ENCODE measurements around the gene ADSS2.
A peak's percentile ranks its signal among the peaks of the same experiment; 100 is the strongest.

Gene ADSS2

GRCh38 chr1:244456586-244456985, 4.9 kb upstream of the ADSS2 start:
- Histone ChIP-seq H2BK12ac (ENCODE audit: low read length) (no peak overlapping the region), H3K14ac (ENCODE audit: low read length) (no peak overlapping the region), H3K4me2 (ENCODE audit: insufficient read depth, low read length, poor library complexity, severe bottlenecking) (no peak overlapping the region), H3K4me1 (ENCODE audit: control insufficient read depth in 2 of 2, insufficient read depth in 1 of 2, low read depth in 1 of 2, low read length in 2 of 2) (peaks cover 2 to 8% of the 10 kb centered on the region in 2 donors), H2BK15ac (ENCODE audit: low read length) (no peak overlapping the region), H3K9me3 (replicated peaks in 1 of 2; ENCODE audit: control insufficient read depth in 2 of 2, insufficient read depth in 1 of 2, low read depth in 1 of 2, low read length in 2 of 2) (peaks cover 0 to 7% of the 10 kb centered on the region in 2 donors), H3K4ac (ENCODE audit: low read length) (no peak overlapping the region), H3K79me1 (ENCODE audit: low read depth, low read length) (no peaks in the 10 kb centered on the region), H3K27me3 (ENCODE audit: control insufficient read depth in 3 of 3, insufficient read depth in 3 of 3, low read depth in 1 of 3, low read length in 3 of 3) (no peaks in the 10 kb centered on the region), H2AK5ac (ENCODE audit: low read depth, low read length) (no peak overlapping the region), H4K91ac (ENCODE audit: low read depth, low read length, poor library complexity) (no peak overlapping the region), H3K9ac (ENCODE audit: low read depth, low read length, poor library complexity) (no peak overlapping the region), H3K27ac (replicated peaks; ENCODE audit: low read length) (no peak overlapping the region), H3K18ac (ENCODE audit: low read length) (no peak overlapping the region), H2BK5ac (ENCODE audit: low read length) (no peak overlapping the region), H2BK120ac (ENCODE audit: low read depth, low read length) (no peak overlapping the region), H3K36me3 (replicated peaks in 1 of 2; ENCODE audit: control insufficient read depth in 2 of 2, insufficient read depth in 2 of 2, low read length in 2 of 2) (no peaks in the 10 kb centered on the region), H3K4me3 (ENCODE audit: low read length in 2 of 2) (no peak overlapping the region), H4K8ac (ENCODE audit: low read depth, low read length) (no peak overlapping the region), H3K23ac (ENCODE audit: low read depth, low read length, poor library complexity) (no peak overlapping the region), H2AFZ (ENCODE audit: low read length) (no peak overlapping the region)
- no peak for DNase-seq (ENCODE audit: low spot score)
- WGBS, 2 donors (ENCODE audit: extremely low coverage in 2 of 2, insufficient read length in 2 of 2, insufficient replicate concordance in 1 of 2), result no CpG with 5 or more reads among the region's 1 CpG

- peak overlapping the region; percentile 71 for H3K27ac ChIP-seq (replicated peaks; ENCODE audit: low read length)
- H3K4me3 ChIP-seq (ENCODE audit: low read length in 2 of 2), result no peak overlapping the region
- no peak overlapping the region for H2BK5ac ChIP-seq (ENCODE audit: low read length)
- no peak overlapping the region for H3K9ac ChIP-seq (ENCODE audit: low read depth, low read length, poor library complexity)
- no peak overlapping the region for H4K91ac ChIP-seq (ENCODE audit: low read depth, low read length, poor library complexity)
- H4K8ac ChIP-seq (ENCODE audit: low read depth, low read length), result no peak overlapping the region
- no peak overlapping the region for H3K4ac ChIP-seq (ENCODE audit: low read length)
- H3K79me1 ChIP-seq (ENCODE audit: low read depth, low read length), result peaks cover 3% of the 10 kb centered on the region
- peaks cover 8 to 9% of the 10 kb centered on the region in 2 donors for H3K4me1 ChIP-seq (ENCODE audit: control insufficient read depth in 2 of 2, insufficient read depth in 1 of 2, low read depth in 1 of 2, low read length in 2 of 2)
- no peak overlapping the region for H2BK15ac ChIP-seq (ENCODE audit: low read length)
- H2BK120ac ChIP-seq (ENCODE audit: low read depth, low read length), result no peak overlapping the region
- H3K14ac ChIP-seq (ENCODE audit: low read length), result no peak overlapping the region
- no peak overlapping the region for H3K4me2 ChIP-seq (ENCODE audit: insufficient read depth, low read length, poor library complexity, severe bottlenecking)
- H3K27me3 ChIP-seq (ENCODE audit: control insufficient read depth in 3 of 3, insufficient read depth in 3 of 3, low read depth in 1 of 3, low read length in 3 of 3), result no peaks in the 10 kb centered on the region
- DNase-seq (ENCODE audit: low spot score), result no peak
- no peak overlapping the region for H3K18ac ChIP-seq (ENCODE audit: low read length)
- no peak overlapping the region for H2BK12ac ChIP-seq (ENCODE audit: low read length)
- peaks cover 0 to 6% of the 10 kb centered on the region in 2 donors for H3K36me3 ChIP-seq (replicated peaks in 1 of 2; ENCODE audit: control insufficient read depth in 2 of 2, insufficient read depth in 2 of 2, low read length in 2 of 2)
- peaks cover 0 to 7% of the 10 kb centered on the region in 2 donors for H3K9me3 ChIP-seq (replicated peaks in 1 of 2; ENCODE audit: control insufficient read depth in 2 of 2, insufficient read depth in 1 of 2, low read depth in 1 of 2, low read length in 2 of 2)
- H3K23ac ChIP-seq (ENCODE audit: low read depth, low read length, poor library complexity), result no peak overlapping the region
- peak overlapping the region; percentile 73 for H2AFZ ChIP-seq (ENCODE audit: low read length)
- no peak overlapping the region for H2AK5ac ChIP-seq (ENCODE audit: low read depth, low read length)
- WGBS, 2 donors (ENCODE audit: extremely low coverage in 2 of 2, insufficient read length in 2 of 2, insufficient replicate concordance in 1 of 2), result no CpG with 5 or more reads among the region's 6 CpGs
Observed at GRCh38 chr1:244454412-244454811, 2.7 kb upstream of the ADSS2 start.

GRCh38 chr1:244451951-244452795, 464 bp upstream of the ADSS2 start:
- Histone ChIP-seq H3K9me3 (replicated peaks in 1 of 2; ENCODE audit: control insufficient read depth in 2 of 2, insufficient read depth in 1 of 2, low read depth in 1 of 2, low read length in 2 of 2) (peaks cover 0 to 9% of the 10 kb centered on the region in 2 donors), H3K4ac (ENCODE audit: low read length) (no peak overlapping the region), H2AFZ (ENCODE audit: low read length) (peak overlapping the region; percentile 95), H3K14ac (ENCODE audit: low read length) (no peak overlapping the region), H2BK120ac (ENCODE audit: low read depth, low read length) (peak overlapping the region; percentile 85), H3K79me1 (ENCODE audit: low read depth, low read length) (peaks cover 3% of the 10 kb centered on the region), H4K8ac (ENCODE audit: low read depth, low read length) (no peak overlapping the region), H4K91ac (ENCODE audit: low read depth, low read length, poor library complexity) (no peak overlapping the region), H2BK5ac (ENCODE audit: low read length) (no peak overlapping the region), H3K9ac (ENCODE audit: low read depth, low read length, poor library complexity) (no peak overlapping the region), H3K27ac (replicated peaks; ENCODE audit: low read length) (peak overlapping the region; percentile 2), H3K18ac (ENCODE audit: low read length) (no peak overlapping the region), H3K4me1 (ENCODE audit: control insufficient read depth in 2 of 2, insufficient read depth in 1 of 2, low read depth in 1 of 2, low read length in 2 of 2) (peaks cover 8 to 12% of the 10 kb centered on the region in 2 donors), H2AK5ac (ENCODE audit: low read depth, low read length) (no peak overlapping the region), H2BK15ac (ENCODE audit: low read length) (no peak overlapping the region), H2BK12ac (ENCODE audit: low read length) (no peak overlapping the region), H3K27me3 (ENCODE audit: control insufficient read depth in 3 of 3, insufficient read depth in 3 of 3, low read depth in 1 of 3, low read length in 3 of 3) (no peaks in the 10 kb centered on the region), H3K4me2 (ENCODE audit: insufficient read depth, low read length, poor library complexity, severe bottlenecking) (peak overlapping the region; percentile 2), H3K4me3 (ENCODE audit: low read length in 2 of 2) (peak overlapping the region in 1 of 2 donors; percentile 96), H3K23ac (ENCODE audit: low read depth, low read length, poor library complexity) (peak overlapping the region; percentile 98), H3K36me3 (replicated peaks in 1 of 2; ENCODE audit: control insufficient read depth in 2 of 2, insufficient read depth in 2 of 2, low read length in 2 of 2) (peaks cover 0 to 6% of the 10 kb centered on the region in 2 donors)
- DNase-seq (ENCODE audit: low spot score), result peak; percentile 99
- no CpG with 5 or more reads among the region's 47 CpGs for WGBS, 2 donors (ENCODE audit: extremely low coverage in 2 of 2, insufficient read length in 2 of 2, insufficient replicate concordance in 1 of 2)

Measured in neuronal stem cell (in vitro differentiated cells).